ENCODE data around the gene TPMT.
A peak's percentile ranks its signal among the peaks of the same experiment; 100 is the strongest.
"Not testable (repeated sequence)": the region's sequence is repeated elsewhere in the genome, so short reads cannot be mapped to it uniquely, and the experiment has no call there.

Gene TPMT

DNA sequence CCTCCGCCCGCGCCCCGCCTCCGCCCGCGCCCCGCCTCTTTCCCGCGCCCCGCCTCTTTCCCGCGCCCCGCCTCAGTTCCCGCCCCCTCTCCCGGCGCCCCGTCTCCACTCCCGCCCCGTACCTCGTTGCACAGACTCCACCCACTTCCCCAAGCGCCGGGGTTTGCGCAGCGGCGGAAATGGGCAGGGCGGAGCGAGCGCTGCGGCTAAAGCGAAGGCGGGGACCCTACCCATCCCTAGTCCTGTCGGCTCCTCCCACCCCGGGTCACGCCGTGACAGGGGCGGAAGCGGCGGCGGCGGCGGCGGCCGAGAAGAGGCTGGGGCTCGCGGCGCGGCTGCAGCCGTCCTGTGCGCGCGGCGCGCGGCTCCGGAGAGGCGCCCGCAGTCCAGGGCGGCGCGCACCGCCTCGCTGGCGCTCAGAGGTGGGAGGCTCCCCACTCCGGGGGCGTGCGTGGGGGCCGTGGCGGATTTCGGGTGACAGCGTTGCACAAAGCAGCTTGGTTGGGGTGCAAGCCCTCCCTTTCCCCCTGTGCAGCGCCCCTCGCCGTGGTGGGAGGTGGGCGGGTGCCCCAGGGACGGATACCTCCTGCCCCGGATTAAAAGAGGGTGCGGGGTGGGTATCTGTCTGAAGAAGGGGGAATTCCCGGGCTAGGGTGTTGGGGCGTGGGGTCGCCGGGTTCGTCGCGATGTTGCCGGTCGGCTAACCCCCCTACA lies 430 bp upstream of the TPMT start, which contains the start of gene KDM1B:
TSS of gene KDM1B (plus strand) at position 273 of the 714 bp plus-strand sequence. CDS start 4,474 bp downstream, outside the sequence.
- peak; percentile 99 for DNase-seq

DNA sequence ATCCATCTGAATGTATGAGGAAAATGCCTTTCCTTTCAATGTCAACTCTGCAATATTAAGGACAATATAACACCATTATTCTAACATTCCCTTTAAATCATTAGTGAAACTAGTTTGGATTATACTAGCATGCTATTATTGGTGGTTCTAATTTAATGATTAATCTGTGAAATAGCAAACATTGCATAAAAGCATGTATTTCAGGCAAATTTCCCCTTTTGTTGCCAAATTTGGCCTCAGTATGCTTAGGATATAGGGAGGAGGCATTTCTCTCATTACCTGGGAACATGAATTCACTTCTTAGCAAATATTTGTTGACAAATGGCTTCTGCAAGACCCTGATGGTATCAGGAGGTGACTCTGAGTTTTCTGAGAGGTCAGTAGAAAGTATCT lies 1.6 kb downstream of the TPMT start:
- DNase-seq: no peak

DNA sequence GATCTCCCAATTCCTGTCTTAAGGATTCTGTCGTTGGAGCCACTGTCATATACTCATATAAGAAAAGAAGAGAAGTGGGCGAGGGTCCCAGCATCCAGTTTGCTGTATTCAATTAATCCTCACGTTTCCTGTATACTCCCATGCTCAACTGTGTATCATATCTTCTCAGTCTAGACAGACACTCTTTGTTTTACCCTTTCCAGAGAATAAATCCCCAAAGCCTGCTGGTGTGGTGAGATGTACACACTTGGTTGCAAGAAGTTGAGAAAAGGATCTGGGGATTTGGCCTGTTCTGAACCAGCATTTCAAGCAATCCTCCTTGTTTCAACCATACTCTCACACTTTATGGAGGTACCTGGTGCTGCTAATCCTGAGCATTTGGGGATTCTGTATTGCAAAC lies 3.1 kb downstream of the TPMT start:
- DNase-seq: no peak

DNA sequence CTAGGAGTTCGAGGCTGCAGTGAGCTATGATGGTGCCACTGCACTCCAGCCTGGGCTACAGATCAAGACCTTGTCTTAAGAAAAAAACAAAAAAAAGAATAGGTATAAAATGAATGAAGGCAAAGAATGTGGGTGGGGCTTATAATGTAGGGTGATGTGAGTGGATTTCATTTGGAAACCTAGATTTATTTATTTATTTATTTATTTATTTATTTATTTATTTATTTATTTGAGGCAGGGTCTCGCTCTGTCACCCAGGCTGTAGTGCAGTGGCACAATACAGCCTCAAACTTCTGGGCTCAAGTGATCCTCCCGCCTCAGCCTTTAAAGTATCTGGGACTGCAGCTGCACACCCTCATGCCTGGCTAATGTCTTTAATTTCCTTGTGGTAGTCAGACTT lies 3.5 kb downstream of the TPMT start:
- DNase-seq: not testable (repeated sequence)

DNA sequence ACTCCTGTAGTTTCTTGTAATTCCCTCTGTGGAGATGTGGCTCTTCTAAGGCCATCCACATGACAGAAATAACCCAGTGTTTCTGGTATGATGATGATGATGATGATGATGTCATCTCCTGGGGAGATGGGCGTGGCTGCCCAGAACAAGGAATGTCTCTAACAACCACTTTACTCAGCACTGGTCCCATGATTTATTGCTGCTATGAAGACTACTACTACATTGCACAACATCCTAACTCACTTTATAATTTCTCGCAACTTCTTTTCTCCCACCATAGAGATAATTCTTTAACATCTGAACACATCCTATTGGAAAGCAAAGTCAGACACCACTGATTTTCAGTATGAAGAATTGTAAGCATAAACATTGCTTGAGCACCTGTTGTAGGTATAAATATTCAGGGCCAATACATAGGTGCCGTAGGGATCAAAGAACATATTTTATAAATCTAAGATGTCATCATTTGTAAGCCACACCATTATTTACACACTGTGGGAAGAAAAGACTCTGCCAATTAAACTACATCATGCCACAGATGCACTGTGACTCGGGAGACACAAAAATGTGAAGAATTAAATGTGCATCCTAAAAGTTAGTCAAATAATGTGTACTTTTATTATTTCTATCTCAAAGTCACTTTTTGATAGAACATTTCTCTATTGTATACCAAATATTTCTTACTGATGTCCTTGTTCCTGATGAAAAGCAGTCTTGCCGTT lies 6.4 kb downstream of the TPMT start:
- no peak for DNase-seq

DNA sequence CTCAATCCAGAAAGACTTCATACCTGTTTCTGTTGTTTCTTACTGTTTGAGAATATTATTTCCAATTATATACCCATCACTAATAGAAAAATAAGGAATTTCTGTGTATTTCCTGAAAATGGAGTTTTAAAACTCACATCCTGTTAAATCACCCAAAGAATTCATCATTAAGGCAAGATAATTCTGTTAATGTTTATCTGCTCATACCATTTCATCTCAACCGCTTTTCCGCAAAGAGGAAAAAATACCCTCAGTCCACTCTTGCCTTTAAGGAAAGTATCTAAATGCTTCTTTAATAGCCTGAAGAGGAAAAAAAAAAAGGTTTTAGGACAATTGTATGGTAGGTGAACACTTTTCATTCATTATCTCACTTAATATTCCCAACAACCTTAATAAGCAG lies 7.3 kb downstream of the TPMT start:
- DNase-seq: no peak

DNA sequence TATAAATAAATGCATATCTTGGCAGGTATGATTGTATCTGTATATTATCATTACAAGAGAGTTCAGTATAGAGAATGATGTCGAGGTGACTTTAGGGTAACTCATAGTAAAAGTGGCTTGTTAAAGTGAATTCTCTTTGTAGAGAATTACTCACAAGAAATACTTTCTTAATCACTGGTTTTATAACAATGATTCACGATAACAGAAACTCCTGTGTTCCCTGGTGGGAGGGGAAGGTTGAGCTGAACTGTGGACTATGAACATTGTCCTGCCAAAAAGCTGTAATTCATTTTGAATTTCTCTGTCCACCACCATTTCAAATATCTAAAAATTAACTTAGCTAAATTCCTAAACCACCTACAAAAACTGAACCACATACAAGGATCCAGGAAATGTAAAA lies 7.7 kb downstream of the TPMT start:
- no peak for DNase-seq

DNA sequence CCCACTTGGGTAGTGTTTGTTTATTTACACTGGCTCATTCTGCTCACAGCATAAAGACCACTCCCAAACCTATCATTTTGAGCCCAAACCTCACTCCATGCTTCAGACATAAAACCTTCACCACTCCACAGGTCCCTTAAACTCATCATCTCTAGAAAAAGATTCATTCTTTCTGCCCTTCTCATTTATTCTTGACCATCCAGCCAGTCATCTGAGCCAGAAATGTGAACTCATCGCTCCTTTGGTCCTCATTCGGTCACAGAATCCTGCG lies 12.4 kb downstream of the TPMT start:
- DNase-seq: no peak

DNA sequence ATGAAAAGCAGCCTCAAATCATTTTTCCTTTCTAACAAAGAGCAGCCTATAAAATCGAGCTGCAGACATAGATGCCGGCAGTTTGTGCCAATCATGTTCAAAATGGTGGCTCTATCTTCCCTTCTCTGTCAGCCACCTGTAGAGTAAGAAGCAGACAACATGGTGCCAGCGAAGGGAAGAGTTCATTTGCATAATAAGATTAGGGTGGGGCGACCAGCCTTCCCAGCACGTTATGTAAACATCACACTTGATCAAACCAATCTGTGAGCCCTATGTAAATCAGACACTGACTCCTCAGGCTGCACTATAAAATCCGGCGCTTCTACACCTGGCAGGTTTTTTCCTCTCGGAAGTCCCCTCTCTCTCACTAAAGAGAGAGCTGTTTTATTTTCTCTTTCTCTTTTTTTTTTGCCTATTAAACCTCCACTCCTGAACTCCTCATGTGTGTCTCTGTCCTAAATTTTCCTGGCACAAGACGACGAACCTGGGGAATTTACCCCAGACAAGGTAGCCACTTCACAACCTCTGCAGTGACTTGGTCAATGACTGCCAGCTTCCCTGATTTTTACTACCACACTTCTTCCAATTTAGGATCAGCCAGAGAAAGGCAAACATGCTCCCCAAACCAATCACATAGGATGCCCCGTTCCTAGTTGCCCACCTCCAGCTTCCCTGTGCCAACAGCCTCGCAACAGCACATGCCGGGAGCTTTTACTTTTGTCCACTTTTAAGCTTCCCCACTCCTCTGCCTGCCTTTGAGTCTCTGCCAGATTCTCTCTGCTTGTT lies 12.9 kb downstream of the TPMT start:
- DNase-seq: no peak

DNA sequence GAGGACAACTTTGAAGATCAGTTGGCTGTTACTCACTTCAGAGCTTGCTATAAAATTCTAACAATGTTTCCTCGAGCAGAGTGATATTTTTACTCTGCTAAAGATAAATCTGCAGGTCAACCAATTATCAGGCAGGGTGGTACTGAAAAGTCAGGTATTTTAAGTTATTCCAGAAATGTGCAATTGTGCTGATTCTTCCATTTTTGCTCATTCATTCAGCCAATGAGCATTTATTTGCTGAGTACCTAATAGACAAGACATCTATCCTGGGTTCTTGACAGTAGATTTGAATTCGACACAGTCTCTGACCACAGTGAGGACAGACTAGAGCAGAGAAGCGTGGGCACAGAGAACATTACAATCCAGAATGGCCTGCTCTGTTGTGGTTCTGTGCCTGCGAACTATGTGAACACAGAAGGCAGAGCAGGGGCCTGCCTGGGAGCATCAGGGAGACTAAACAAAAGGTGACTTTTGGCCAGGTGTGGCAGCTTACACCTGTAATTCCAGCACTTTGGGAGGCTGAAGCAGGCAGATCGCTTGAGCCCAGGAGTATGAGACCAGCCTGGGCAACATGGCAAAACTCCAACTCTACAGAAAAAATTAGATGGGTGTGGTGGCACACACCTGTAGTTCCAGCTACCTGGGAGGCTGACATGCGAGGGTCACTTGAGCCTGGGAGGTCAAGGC lies 14.8 kb downstream of the TPMT start:
- no peak for DNase-seq

DNA sequence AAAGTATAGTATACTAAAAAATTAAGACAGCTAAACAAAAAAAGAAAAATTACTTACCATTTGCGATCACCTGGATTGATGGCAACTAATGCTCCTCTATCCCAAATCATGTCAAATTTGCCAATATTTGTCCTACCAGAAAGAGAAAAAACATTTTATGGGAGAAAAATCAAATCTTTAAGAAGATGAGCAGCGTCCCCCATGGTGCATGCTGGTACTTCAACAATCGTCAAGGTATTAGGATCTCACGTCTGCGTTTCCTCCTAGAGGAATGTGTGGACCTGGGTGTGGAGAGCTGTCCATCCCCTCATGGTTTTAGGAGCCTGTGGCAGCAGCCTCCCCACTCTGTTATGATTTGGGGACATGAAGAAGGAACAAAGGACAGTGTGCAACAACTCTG lies 16.0 kb downstream of the TPMT start:
- no peak for DNase-seq

DNA sequence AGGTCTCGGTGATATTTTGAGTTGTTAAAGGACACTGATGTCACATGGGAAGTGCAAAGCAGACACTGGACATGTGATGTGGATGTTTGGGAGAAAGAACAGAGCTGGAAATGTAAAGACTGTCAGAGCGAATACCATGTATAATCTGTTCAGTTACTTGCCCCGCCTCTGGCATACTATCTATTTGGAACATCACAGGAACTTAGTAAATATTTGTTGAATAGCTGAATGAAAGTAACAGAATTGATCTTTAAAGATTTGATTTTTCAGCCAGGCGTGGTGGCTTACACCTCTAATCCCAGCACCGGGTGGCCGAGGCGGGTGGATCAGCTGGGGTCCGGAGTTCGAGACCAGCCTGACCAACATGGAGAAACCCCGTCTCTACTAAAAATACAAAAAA lies 18.6 kb downstream of the TPMT start:
- no peak for DNase-seq

DNA sequence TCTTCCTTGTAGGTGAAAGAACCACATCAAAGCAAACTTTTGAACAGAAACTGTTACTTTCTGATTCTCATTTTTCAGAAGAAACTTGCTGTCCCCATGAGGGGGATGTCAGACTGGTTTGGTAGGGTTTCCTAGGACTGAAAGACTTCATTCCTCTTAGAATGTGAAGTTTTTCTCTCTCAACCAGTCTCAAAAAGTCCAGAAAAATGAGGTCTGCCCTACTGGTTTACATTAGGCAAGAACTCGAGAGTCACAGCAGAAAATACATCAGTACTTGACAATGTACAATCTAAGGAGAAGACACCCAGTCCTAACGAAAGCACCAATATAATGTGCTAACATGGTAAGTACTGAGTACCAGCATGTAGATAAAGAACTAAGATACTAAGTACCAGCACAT lies 19.7 kb downstream of the TPMT start:
- DNase-seq: no peak

DNA sequence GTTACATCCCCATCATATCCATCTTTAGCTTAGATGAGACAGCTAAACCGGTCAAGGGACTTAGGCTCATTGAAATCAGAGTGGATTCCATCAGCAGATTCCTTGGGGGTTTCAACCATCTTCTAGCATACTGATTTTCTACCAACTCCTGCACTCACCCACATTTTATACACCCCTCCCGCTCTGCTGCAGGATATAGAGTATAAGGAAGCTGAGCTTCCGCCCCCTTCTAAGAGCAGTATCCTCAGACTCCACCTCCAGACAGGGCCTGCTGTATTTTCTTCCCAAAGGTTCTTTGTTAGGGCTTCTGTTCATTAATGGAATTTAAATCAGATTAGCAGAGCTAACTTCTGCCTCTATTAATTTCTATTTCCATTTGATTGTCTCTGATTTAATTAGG lies 22.5 kb downstream of the TPMT start:
- no peak for DNase-seq

DNA sequence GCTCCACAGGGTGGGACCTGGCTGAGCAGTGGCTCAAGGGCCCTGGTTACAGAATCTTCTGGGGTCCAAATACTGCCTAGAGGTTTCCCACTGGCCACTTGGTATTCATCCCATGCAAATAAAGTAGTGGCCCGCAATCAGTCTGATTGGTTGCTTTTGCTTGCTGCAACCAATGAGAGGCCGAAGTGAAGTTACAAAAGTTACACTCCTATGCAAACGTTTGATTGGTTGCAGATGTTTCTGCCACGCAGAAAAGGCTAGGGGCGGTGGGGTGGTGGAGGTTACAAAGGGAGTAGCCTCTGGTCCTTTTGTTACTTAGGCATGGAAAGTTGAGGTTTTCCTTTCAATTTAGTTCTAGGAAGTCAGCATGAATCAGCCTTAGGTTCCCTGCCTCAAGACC lies 28.8 kb downstream of the TPMT start:
- DNase-seq: no peak

DNA sequence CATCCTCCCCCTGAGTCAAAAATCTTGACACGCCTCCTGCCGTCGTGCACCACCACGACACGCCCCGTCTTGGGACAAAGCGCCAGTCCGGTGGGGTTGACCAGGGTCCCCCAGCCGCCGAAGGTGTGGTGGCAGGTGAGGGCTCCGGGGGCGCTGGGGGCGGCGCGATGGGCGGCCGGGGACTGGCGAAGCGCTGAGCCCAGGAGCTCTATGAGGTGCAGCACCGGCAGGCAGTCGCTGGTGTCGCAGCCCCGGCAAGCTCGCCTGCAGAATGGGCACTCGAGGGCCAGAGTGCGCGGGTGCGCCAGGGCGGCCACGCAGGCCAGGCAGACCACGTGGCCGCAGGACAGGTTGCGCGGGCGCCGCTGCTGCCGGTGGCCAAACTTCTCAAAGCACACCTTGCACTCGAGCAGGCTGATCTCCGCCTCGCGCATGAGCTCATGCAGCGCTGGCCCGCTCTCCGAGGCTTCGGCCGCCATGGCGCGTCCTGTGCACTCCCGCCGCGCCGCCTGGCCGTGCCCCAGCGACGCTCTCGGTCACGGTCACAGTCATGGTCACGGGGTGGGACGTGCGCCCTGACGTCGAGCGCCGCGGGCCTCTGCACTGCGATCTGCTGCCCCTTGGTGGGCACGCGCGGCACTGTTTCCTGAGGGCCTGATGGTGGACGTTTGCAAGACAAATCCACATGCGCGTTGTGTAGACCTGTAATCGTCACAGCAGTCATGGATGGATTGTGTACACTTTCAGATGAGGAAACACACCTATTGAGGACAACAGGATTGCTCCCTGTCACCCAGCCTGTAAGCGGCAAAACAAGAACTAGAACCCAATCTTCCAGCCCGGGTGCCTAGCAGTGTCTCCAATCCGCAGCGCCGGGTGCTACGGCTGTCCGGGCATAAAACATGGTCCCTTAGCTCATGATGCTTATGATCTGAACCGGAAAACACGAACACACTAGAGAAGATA lies 32.5 kb downstream of the TPMT start, which contains the start of gene NHLRC1:
TSS of gene NHLRC1 (minus strand) at position 550 of the 966 bp plus-strand sequence. CDS start at position 479, 71 bp downstream.
- peak; percentile 74 for DNase-seq

DNA sequence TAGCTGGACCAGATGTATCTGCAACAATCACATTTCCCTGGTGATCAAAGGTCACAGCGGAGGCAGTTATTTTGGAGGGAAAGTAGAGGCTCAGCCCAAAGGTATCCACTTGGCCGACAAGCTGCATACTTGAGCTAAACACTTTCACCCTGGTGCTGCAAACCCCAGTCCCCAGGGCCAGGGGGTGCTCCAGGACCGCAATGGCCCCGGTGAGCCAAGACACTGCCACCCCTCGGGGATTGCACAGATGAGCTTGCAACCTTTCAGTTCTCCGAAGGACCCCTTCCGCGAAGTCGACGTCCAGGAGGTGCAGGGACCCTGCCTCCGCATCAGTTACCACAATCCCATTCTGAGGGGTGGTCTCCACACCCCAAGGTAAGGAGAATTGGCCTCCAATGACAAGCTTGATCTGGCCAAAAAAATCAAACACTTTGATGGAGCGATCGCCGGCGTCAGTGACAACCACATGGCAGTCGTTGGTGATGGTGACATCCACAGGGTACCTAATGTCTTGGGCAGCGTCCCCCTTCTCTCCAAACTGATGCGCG lies 33.2 kb downstream of the TPMT start:
- no peak for DNase-seq

DNA sequence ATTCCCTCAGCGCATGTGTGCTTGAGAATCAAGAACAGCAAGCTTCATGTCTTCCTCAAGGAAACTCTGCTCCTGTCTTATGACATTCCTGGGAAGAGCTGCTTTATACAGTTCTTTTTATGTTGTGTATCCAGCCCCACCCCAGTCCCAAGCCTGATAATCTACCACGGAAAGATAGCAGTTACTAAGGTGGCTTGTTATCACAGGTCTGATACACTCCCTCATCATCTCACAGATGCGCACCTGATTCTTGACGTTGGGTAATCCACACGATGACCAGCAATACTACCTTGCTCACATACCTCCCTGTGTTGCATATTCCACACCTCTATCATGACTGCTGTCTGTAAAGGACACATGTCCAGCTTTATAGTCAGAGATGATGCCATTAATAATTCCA lies 35.6 kb downstream of the TPMT start:
- no peak for DNase-seq

DNA sequence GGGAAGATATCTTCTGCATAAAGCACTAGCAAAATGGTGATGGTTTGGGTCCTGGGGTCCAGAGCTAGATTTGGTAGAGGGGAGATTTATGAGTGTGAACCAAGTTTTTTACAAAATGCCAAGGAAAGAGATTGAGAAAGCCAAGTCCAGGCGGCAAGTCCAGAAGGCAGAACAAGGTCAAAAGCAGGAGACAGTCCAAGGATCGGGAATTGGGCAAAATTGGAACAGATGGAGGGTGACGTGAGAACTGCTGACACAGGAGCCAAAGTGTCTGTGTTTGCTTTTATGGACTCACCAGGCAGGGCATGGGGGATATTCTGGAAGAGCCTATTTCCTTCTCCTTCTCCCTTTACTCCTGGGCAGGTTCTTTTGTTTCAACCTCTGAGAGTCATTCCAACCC lies 36.5 kb downstream of the TPMT start:
- DNase-seq: no peak

DNA sequence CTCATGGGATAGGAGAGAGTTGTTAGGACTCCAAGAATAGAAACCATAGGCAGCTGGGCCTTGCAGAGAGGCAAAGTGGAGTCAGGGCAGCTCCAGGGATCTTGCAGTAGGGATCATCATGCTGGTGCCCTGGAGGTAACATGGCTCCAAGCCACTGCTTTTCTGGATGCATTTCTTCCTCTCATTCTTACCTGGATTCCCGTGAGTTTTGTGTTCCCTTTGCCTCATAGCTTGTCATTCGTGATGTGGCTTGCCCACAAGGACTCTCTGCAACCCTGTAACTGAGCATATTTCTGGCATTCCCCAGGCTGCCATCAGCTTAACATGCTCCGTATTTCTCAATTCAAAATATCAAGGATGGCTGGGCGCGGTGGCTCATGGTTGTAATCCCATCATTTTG lies 37.7 kb downstream of the TPMT start:
- DNase-seq: no peak

DNA sequence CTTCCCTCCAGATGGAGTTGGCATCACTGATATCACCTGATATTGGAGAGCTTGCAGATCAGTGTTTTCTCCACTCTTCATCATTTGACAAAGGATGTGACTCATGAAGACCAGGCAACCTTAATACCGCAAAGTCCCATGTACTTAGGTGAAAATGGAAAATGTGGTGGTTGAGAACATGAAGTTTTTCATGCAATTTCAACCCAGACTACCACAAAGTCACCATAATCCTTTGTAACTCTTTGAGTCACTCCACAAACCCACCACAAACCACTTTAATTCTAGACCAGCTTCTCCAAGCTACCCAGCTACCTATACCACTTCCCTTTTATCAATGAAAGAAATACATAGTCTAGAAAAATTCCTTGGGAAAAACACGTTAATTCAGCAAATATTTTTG lies 39.5 kb downstream of the TPMT start:
- DNase-seq: no peak

DNA sequence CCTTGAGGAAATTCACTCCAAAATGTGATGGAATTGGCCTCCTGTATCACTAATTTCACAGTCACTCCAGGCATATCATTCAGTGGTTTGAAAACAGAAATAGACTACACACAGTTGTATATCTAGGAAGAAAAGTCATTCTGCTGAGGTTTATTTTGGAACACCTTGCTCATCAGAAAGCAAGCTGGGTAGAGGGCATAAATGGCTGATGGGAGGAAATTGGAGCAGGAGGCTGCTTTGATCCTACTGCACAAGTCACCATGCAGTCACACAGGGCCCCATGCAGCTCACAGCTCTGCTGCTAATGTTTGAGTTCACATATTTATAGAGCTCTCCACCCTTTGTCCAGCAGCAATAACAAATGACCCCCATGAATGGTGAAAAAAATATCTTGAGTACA lies 44.7 kb downstream of the TPMT start:
- DNase-seq: no peak

Measured in CD4-positive, alpha-beta T cell treated with Interleukin-10 for 1 hour (primary cell).